Esophagus muscularis mucosa (tissue), 4 donors: ENCODE results near the gene EIF3L. TPM values are rescaled to one million over a fixed set of nuclear protein-coding genes. Genes with fewer than 3 reads are reported as not detected.
"Not testable (repeated sequence)": the region's sequence is repeated elsewhere in the genome, so short reads cannot be mapped to it uniquely, and the experiment has no call there.

Experiments
- DNase-seq: peaks from one replicate; pipeline ENCODE4 v3.0.0-alpha.2; 2017; ENCODE audit errors: extremely low spot score
- H3K27ac ChIP-seq, 4 donors: fragments of 200-600 bp; sonication (generic); replicated peaks in 1 of 4; 1 replicate in 3 of 4; 2 replicates in 1 of 4; pipeline ENCODE4 v1.5.1; 2016 to 2019; ENCODE audit warnings: mild to moderate bottlenecking in 1 of 4
- H3K27me3 ChIP-seq, 4 donors: fragments of 200-600 bp; sonication (generic); one replicate each; pipeline versions ENCODE4 v1.5.1 to v1.6.0; 2016 to 2019
- H3K36me3 ChIP-seq, 4 donors: fragments of 200-600 bp; sonication (generic); one replicate each; pipeline ENCODE4 v1.5.1; 2016 to 2019
- H3K4me1 ChIP-seq, 4 donors: fragments of 200-600 bp; sonication (generic); one replicate each; pipeline ENCODE4 v1.5.1; 2016 to 2019
- H3K4me3 ChIP-seq, 4 donors: fragments of 200-600 bp; sonication (generic); 1 replicate in 2 of 4; 2 replicates in 2 of 4; pipeline ENCODE4 v1.5.1; 2016 to 2019; ENCODE audit warnings: mild to moderate bottlenecking in 4 of 4, moderate library complexity in 1 of 4
- H3K9me3 ChIP-seq, 4 donors: fragments of 200-600 bp; sonication (generic); 1 replicate in 3 of 4; 2 replicates in 1 of 4; pipeline ENCODE4 v1.5.1; 2016 to 2019
- CTCF ChIP-seq, 3 experiments: fragments of 200-600 bp in 2 of 3; fragments of 450-650 bp in 1 of 3; sonication (generic) in 2 of 3; IDR thresholded peaks; one replicate each; pipeline ENCODE4 v1.5.1; 2017 to 2019; ENCODE audit warnings: antibody characterized with exemption in 3 of 3, mild to moderate bottlenecking in 2 of 3, moderate library complexity in 1 of 3
- EP300 ChIP-seq: sonication (generic); formaldehyde crosslinking; IDR thresholded peaks from one replicate; pipeline ENCODE4 v1.6.1; 2017; ENCODE audit warnings: antibody characterized with exemption
- POLR2A ChIP-seq: fragments of 450-650 bp; IDR thresholded peaks from one replicate; pipeline ENCODE4 v1.6.1; 2017; ENCODE audit warnings: antibody characterized with exemption, moderate library complexity, mild to moderate bottlenecking, low read depth
- POLR2AphosphoS5 ChIP-seq, 2 donors: sonication (generic); formaldehyde crosslinking; IDR thresholded peaks; one replicate each; pipeline ENCODE4 v1.6.1; 2017; ENCODE audit warnings: antibody characterized with exemption in 2 of 2
- WGBS: methylation state at CpG from one replicate; pipeline ENCODE4 v1.1.5; 2018; 5-methylcytosine and 5-hydroxymethylcytosine counted together
- intact Hi-C: fragments of 100-400 bp; cut with DNase I; formaldehyde crosslinking; loops from one replicate; pipeline ENCODE4 v1.15.1; 2023
- total RNA-seq, 4 donors: library from RNA; depleted of rRNA; stranded (reverse); fragments of >200 nt; gene quantifications; one replicate each; pipeline versions ENCODE4 v1.1.0 to v1.2.1, GENCODE V29; 2016

EIF3L gene
- total RNA-seq = 100 to 1,000 TPM; 348 to 494 (median 425) TPM

GRCh38 chr22:37849089-37849751 is at the start of gene EIF3L:
EIF3L (plus strand) TSS chr22:37849419; CDS start chr22:37849450, 31 bp downstream.
- peak; percentile 97 for DNase-seq
- intact Hi-C loops = no loop called here
- WGBS = 2% methylated on average over 15 of the region's 49 CpGs

GRCh38 chr22:37799979-37800378 is 49.2 kb upstream of the EIF3L start:
- H3K36me3 ChIP-seq, H3K27me3 ChIP-seq, H3K9me3 ChIP-seq, H3K4me3 ChIP-seq, DNase-seq, H3K27ac ChIP-seq: not testable (repeated sequence)
- 76% methylated on average over 9 of the region's 9 CpGs for WGBS
- intact Hi-C loops = loop anchor here (10.0 kb wide), 1 partner anchor 115 kb away; the partner anchor contains the start of gene NOL12
- peaks cover 22 to 32% (median 29%) of the 10 kb centered on the region in 4 donors for H3K4me1 ChIP-seq

More at GRCh38 chr22:37849089-37849751, at the start of gene EIF3L:
- H3K27me3 ChIP-seq = no peaks in the 10 kb centered on the region
- H3K9me3 ChIP-seq = no peaks in the 10 kb centered on the region
- peaks cover 20 to 44% (median 39%) of the 10 kb centered on the region in 4 donors for H3K4me1 ChIP-seq
- H3K27ac ChIP-seq = peak within 1 kb of the TSS; percentile 90 to 92 (median 91)
- peaks cover 3 to 34% (median 28%) of the 10 kb centered on the region in 4 donors for H3K36me3 ChIP-seq
- H3K4me3 ChIP-seq = peak within 1 kb of the TSS; percentile 82 to 96 (median 88)
- TF ChIP-seq CTCF (IDR thresholded peaks at IDR 0.05) (peak in 1 of 3 experiments; percentile 34), EP300 (no peak), POLR2A (peak; percentile 66), POLR2AphosphoS5 (IDR thresholded peaks at IDR 0.05) (peak; percentile 97 to 99)

- Histone ChIP-seq H3K4me1 (peaks cover 37 to 50% (median 44%) of the 10 kb centered on the region in 4 donors), H3K36me3 (no peaks in the 10 kb centered on the region), H3K27ac (peak overlapping the region in 3 of 4 donors; percentile 32 to 70 (median 66)), H3K9me3 (no peaks in the 10 kb centered on the region), H3K4me3 (peak overlapping the region; percentile 60 to 73 (median 70)), H3K27me3 (no peaks in the 10 kb centered on the region)
- intact Hi-C loops = no loop called here
- no peak for DNase-seq
- WGBS = 4% methylated on average over 13 of the region's 13 CpGs
- no peak for TF ChIP-seq CTCF (IDR thresholded peaks at IDR 0.05)
These were observed 47.3 kb upstream of the EIF3L start for GRCh38 chr22:37801946-37802309.

- peak overlapping the region; percentile 60 to 73 (median 70) for H3K4me3 ChIP-seq
- no peak for DNase-seq
- H3K9me3 ChIP-seq = no peaks in the 10 kb centered on the region
- 12% methylated on average over 19 of the region's 63 CpGs for WGBS
- no peaks in the 10 kb centered on the region for H3K36me3 ChIP-seq
- intact Hi-C loops = no loop called here
- TF ChIP-seq CTCF (IDR thresholded peaks at IDR 0.05) (no peak), EP300 (no peak), POLR2A (no peak), POLR2AphosphoS5 (IDR thresholded peaks at IDR 0.05) (peak; percentile 59 to 79)
- no peaks in the 10 kb centered on the region for H3K27me3 ChIP-seq
- peak overlapping the region; percentile 32 to 70 (median 59) for H3K27ac ChIP-seq
- peaks cover 42 to 56% (median 50%) of the 10 kb centered on the region in 4 donors for H3K4me1 ChIP-seq
These were observed 46.7 kb upstream of the EIF3L start for GRCh38 chr22:37802310-37803194.

- Histone ChIP-seq H3K27me3 (no peaks in the 10 kb centered on the region), H3K4me3 (peak overlapping the region; percentile 60 to 73 (median 70)), H3K4me1 (peaks cover 45 to 61% (median 53%) of the 10 kb centered on the region in 4 donors), H3K27ac (peak overlapping the region in 1 of 4 donors; percentile 95), H3K9me3 (no peaks in the 10 kb centered on the region), H3K36me3 (no peaks in the 10 kb centered on the region)
- DNase-seq = no peak
- intact Hi-C loops = no loop called here
- TF ChIP-seq POLR2AphosphoS5 (IDR thresholded peaks at IDR 0.05) (no peak), CTCF (IDR thresholded peaks at IDR 0.05) (no peak), POLR2A (no peak), EP300 (no peak)
- 56% methylated on average over 16 of the region's 16 CpGs for WGBS
These were observed 46.0 kb upstream of the EIF3L start for GRCh38 chr22:37803195-37803638.
